Raji (cell line): ENCODE results near the gene DTNBP1.

Experiments
- POLR2A ChIP-seq: IDR thresholded peaks from 2 replicates; pipeline ENCODE4 v1.6.1; 2011; ENCODE audit warnings: low read depth, low read length, control low read depth; ENCODE audit not compliant: insufficient read depth

The DTNBP1 gene

GRCh38 chr6:15662326-15663129 is at the start of gene DTNBP1:
Gene DTNBP1 (minus strand): TSS chr6:15663028. CDS start chr6:15662869, 159 bp downstream.
- TF ChIP-seq POLR2A = peak; percentile 57

DNA sequence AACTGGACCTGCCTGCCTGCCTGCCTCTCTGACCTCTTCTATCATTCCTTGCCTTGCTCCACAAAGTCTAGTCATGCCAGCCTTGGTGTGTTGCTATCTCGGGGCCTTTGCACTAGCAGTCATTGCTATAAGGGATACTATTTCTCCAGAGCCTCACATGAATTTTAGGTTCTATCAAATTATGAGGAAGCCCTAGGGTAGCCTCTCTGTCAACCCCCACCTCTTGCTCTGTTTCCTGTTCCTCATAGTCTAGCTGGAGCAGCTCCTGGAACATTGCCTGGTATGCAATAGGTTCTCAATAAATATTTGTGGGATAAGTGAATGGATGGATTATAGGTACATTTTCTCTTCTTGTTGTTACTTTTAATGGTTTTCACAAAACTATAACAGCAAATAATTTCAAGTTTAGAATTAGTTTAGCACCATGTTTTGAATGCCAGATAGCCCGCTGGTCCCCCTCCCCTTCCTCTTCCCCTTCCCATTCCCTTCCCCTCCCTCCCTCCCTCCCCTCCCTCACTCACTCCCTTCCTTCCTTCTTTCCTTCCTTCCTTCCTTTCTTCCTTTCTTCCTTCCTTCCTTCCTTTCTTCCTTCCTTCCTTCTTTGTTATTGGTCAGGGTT is 46.9 kb upstream of the DTNBP1 start:
- no peak for TF ChIP-seq POLR2A

DNA sequence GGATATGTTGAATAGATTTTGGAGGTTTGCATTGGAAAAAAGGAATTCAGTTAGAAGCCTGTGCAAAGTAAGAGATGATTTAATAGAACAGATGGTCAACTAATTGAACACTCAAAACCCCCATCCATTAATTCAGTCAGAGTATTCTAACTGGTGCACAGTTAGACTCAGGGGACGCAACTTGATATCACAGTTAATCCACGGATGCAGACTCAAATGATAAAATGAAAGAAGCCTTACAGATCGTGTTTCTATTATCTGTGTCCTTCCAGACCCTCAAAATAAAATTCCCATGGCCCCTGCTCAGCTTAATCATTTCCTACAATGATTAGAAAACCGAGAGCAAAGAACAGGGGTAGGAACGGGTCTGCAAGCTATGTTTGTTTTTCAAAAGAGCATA is 45.4 kb upstream of the DTNBP1 start:
- TF ChIP-seq POLR2A = no peak

- TF ChIP-seq POLR2A = no peak
Measured at GRCh38 chr6:15705981-15706380, 43.2 kb upstream of the DTNBP1 start.

DNA sequence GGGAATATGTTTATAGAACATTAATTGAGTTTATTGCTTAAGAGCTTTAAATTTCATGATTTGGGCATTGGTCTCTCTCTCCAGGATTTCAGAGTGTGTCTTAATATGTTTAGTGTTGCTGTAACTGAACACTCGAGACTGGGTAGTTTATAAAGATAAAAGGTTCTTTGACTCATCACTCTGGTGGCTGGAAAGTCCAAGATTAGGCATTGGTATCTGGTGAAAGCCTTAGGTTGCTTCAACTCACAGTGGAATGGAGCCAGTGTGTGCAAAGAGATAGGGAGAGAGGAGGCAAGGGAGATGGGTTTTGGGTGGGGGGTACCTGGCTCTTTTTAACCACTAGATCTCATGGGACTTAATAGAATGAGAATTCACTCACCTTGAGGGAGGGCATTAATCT is 35.6 kb upstream of the DTNBP1 start:
- TF ChIP-seq POLR2A = no peak

DNA sequence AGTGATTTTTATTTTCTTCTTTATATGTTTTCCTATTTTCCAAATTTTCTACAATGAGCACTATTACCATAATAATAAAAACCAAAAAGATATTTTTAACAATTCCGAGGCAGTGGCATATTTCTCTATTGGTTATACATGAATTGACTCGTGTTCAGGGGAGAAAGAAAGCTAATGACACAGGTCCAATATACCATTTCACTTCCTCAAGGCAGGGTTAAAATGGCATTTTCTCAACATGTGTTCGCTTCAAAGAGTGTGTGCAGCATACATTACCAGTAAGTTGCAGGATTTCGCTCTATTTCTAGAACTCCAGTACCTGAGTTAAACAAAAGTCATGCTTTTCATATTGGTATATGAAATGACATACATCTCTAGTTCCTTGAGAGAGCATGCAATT is 35.1 kb upstream of the DTNBP1 start:
- no peak for TF ChIP-seq POLR2A

- TF ChIP-seq POLR2A = 0 out of 2 replicates have a peak, but pooled peaks have one; percentile 28
Measured at GRCh38 chr6:15691250-15691869, 28.5 kb upstream of the DTNBP1 start.

DNA sequence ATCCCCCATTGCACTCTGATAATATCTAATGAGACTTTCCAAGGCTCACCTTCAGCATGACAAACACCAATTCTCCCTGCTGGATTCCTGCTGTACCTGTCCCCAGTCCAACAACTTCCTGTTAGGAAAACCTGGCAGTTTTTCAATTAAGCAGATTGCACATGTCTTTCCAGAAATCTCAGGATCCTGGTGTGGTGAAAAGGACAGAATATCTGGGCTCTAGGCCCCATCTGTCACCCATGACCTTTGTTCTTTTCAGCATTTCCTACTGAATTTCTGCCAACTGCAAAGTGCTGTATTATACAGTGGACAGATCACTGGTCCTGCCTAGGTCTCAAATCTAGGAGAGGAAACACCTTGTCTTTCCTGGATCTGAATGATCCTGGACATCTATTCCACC is 27.7 kb upstream of the DTNBP1 start:
- TF ChIP-seq POLR2A = no peak

- TF ChIP-seq POLR2A = no peak
Measured at GRCh38 chr6:15689586-15690482, 27.0 kb upstream of the DTNBP1 start.

DNA sequence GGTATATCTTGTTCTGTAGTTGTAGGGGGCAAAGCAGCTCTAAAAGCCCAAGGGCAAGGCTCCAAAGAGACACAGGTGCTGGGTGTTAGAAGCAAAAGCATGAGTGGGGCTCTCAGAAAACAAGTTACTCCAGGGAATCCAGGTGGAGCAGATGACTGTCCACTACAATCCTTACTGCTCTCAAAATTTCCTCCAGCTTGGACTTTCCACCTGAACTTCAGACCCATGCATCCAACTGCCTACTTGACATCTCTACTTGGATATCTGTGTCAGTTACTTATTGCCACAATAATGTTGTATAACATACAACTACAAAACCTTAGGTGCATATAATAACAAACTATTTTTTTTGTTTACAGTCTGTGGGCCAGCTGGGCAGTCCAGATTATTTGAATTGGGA is 22.8 kb upstream of the DTNBP1 start:
- no peak for TF ChIP-seq POLR2A

DNA sequence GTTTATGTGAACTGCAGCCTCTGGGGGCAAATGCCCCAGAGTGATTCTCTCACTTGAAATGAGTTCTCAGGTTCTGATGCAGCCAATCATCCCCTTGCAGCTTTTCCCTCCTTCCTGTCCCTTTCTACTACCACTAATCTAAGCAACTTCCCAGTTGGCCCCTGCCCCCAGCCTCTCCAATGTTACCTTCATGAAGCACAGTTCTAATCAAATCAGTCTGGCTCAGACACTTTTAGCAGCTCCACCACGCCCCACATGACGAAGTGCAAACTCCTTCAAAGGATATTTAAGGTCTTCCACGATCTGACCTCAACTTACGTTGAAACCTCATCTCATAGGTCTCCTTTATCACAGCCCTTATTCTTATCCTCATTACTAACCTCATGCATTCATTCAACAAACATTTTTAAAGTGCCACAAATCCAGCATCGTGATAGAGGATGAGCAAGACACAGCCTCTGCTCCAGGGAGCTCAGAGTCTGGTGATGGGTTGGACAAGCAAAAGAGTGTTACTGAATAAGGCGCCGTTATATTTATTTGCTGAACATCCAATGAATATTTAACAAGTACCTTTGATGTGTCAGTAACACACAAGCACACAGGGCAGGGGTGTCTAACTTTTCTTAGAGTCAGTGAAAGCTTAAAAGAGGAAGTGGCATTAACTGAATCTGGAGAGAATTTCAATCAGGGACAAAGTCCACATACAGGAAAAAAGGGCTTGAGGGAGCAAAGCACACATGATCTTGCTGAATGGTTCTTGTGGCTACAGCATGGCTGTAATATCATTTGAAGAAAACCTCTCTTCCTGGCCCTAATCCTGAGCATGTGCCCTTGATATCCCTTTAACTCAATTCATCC is 20.4 kb upstream of the DTNBP1 start:
- TF ChIP-seq POLR2A = no peak

DNA sequence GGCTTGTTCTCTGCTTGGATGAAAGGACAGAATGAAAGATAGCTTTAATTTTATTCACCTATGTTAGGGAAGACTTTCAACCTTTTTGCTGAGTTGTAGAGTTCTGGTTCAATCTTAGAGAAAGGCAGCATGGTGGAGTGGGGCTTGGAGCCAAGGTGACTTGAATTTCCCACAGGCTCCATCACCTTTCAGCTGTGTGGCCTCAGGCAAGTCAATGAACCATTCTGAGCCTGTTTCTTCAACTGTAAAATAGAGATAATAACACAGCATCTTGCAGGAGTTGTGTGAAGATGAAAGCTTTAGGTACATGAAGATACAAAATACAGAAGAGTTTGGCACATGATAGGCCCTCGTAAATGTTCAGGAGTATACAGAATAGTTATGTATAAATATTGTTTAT is 19.1 kb upstream of the DTNBP1 start:
- no peak for TF ChIP-seq POLR2A

- TF ChIP-seq POLR2A = no peak
Measured at GRCh38 chr6:15678514-15678913, 15.7 kb upstream of the DTNBP1 start.

DNA sequence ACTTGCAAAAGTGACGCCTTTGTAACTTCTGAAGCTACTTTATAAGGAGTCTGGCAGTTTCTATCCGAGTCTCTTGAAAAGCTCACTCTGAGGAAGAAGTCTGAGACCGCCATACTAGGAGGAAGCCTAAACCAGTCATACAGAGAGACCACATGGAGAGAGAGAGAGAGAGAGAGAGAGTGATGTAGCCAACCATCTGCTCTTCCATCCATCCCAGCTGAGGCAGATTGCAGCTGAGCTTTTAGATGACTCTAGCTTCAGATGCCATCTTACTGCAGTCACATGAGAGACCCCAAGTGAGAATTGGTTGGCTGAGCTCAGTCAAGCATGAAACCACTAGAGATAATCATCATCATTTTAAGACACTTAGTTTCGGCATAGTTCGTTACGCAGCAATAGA is 15.0 kb upstream of the DTNBP1 start:
- TF ChIP-seq POLR2A = no peak
